ENCODE data around the gene EXOC4.

DNA sequence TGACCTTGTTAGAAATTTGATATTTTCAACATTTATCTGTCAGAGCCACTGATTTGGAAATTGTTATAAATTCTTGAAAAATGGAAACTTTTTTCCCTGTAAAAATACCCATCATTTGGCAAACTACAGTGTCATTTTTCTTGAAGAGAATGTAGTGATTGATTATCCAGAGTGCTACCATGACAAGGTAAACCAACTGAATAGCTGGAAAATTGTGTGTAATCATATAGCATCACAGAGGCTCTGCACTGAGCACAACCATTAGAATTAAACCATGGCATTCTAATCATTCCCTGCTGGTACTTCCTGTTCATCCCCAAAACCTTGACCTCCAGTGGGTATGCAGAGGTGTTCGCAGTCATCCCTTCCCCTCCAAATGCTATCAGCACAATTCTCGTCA is 633.9 kb downstream of the EXOC4 start:
- TF ChIP-seq, protein P1, sequence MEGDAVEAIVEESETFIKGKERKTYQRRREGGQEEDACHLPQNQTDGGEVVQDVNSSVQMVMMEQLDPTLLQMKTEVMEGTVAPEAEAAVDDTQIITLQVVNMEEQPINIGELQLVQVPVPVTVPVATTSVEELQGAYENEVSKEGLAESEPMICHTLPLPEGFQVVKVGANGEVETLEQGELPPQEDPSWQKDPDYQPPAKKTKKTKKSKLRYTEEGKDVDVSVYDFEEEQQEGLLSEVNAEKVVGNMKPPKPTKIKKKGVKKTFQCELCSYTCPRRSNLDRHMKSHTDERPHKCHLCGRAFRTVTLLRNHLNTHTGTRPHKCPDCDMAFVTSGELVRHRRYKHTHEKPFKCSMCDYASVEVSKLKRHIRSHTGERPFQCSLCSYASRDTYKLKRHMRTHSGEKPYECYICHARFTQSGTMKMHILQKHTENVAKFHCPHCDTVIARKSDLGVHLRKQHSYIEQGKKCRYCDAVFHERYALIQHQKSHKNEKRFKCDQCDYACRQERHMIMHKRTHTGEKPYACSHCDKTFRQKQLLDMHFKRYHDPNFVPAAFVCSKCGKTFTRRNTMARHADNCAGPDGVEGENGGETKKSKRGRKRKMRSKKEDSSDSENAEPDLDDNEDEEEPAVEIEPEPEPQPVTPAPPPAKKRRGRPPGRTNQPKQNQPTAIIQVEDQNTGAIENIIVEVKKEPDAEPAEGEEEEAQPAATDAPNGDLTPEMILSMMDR (IDR thresholded peaks at IDR 0.05 in 4 of 5, conservative IDR thresholded peaks at IDR 0.05 in 1 of 5) = no peak
- no peak for TF ChIP-seq POLR2A (IDR thresholded peaks at IDR 0.05)

Measured in gastrocnemius medialis (tissue), 4 donors.